GM13977 (cell line): Measurements from ENCODE around the gene L2HGDH.
A peak's percentile ranks its signal among the peaks of the same experiment; 100 is the strongest.

Source experiments
- DNase-seq: peaks from one replicate; pipeline ENCODE4 v3.0.0; 2012; ENCODE audit warnings: low spot score
- CTCF ChIP-seq: IDR thresholded peaks from 2 replicates; pipeline ENCODE4 v1.5.1; 2012; ENCODE audit warnings: mild to moderate bottlenecking, control low read depth; ENCODE audit not compliant: insufficient read depth; ENCODE audit errors: extremely low read depth, missing control alignments
- in situ Hi-C: fragments of 300-500 bp; cut with MboI; formaldehyde crosslinking; loops from one replicate; pipeline ENCODE4 v1.12.0; 2022; ENCODE audit warnings: low sequenced_read_pairs, low pct_unique_long_range_greater_than_20kb, mixed read lengths, inconsistent platforms; ENCODE audit not compliant: unreplicated experiment

The L2HGDH gene

DNA sequence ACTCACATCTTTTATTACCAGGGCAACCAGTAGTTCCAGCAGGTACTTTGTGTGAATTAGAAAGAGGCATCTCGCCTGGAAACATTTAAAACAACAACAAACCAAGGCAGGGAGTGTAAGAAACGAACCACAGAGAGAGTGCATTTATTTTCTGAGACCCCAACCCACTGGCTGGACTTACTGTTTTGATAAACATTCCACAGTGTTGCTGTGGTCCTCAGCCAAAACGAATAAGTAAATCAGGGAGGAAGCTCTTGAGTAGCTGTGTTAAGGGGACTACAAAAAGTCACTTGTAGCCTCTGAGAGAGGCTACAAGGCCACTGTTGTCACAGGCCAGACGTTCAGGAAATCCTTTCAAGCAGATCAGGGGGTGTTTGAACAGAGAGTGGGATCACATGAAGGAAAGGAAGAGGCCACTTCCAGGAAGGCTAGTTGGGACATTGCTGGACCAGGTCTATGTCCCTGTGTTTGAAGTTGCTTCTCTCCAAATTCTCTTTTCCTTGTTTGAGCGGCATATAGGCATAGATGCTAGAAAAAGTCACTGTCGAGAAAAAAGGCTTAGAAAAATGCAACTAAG is 33.9 kb upstream of the L2HGDH start:
- in situ Hi-C loops, result no loop called here
- TF ChIP-seq CTCF, result no peak
- DNase-seq, result no peak

DNA sequence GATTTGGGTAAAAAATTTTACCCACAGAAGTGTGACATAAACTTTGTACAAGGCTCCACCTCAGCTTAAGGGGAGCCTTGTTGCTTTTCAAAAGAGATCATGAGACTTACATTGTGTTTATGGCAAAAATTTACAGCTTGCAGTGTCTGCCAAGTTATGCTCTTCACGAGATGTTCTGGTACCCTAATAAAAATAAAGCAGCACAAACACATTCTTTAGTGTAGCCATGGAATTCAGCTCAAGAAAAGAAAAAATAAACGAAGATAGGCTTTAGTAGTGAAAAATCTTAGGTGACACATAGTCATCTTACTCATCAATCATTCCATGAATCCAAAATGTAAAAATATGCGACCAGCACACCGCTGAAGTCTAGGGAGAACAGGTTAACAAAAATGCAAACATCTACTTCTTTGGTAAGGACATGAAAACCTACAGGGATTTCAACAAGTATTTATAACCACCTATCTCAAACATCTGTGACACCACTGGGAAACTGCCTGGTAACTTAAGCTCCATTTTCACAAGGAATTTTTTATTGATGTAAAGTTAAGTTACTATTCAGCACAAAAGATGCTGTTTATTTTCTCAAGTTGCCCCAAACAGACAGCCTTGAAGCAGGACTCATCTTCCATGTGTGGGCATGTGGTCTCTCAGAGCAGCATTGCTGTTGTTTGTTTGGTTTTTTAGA is 33.0 kb upstream of the L2HGDH start:
- no peak for DNase-seq
- TF ChIP-seq CTCF, result no peak
- in situ Hi-C loops, result no loop called here

DNA sequence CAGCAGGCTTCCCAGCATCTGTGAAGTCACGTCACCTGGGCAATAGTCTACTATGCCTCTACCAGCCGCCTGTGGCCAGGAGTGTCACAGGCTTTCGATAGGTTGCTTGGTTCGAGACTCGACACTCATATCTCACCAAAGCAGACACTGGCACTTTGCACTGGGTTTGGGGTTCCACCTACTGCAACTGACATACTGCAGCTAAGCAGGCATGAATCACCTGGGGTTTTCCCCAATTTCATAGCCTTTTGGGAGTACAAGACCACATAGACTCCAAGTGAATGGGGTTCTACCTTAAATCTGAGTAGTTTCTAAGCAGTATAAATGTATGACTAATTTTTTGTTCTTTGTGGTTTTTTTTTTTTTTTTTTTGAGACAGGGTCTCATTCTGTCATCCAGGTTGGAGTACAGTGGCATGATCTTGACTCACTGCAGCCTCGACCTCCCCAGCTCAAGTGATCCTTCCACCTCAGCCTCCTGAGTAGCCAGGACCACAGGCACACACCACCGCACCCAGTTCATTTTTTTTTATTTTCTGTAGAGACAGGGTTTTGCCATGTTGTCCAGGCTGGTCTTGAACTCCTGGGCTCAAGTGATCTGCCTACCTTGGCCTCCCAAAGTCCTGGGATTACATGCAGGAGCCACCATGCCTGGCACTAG is 32.2 kb upstream of the L2HGDH start:
- in situ Hi-C loops, result no loop called here
- TF ChIP-seq CTCF, result no peak
- DNase-seq, result peak; percentile 65

- TF ChIP-seq CTCF, result no peak
- DNase-seq, result no peak
- in situ Hi-C loops, result no loop called here
Observed at GRCh38 chr14:50343434-50343833, 31.4 kb upstream of the L2HGDH start.

- DNase-seq, result peak; percentile 58
- in situ Hi-C loops, result no loop called here
- TF ChIP-seq CTCF, result peak; percentile 49
Observed at GRCh38 chr14:50342221-50343078, 30.4 kb upstream of the L2HGDH start.

GRCh38 chr14:50340963-50341362 is 28.9 kb upstream of the L2HGDH start:
- in situ Hi-C loops, result no loop called here
- TF ChIP-seq CTCF, result no peak
- no peak for DNase-seq
